Measurements from ENCODE around the gene SMPD3. TPM values are rescaled to one million over a fixed set of nuclear protein-coding genes. Genes with fewer than 3 reads are reported as not detected.

SMPD3 gene
- total RNA-seq, 1 experiment from 2014 or later = 0.89 TPM

DNA sequence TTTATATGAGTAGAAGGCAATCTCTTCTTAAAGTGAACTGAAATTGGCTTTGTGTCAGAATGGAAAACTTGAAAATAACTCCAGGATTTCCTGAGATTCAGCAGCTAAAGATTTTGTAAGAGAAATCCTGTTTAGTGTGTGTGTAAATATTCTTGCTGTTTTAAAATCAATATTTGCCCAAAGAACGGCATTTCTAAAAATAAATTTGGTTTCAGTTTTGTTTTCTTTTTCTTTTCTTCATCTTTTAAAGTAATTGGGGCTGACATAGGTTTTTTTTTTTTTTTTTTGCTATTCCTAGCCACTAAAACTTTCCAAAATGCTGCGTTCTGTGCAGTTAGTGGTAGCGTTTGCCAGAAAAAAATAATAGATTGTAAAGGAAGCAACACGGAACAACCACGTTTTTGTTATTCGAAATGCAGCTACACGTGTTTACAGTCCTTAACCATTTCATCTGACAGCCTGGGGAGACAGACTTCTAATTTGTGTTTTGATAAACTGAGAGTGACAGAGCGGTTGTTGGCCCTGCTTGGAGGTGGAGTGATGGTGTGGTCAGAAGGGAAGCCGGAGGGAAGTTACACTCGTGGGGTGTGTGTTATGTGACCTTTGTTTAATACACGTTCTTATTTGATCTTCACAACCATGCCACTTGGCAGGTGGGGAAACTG, 21.6 kb upstream of the SMPD3 start:
- no peak overlapping the region for H3K9ac ChIP-seq (ENCODE audit: low read length)
- POLR2A ChIA-PET = interaction anchor here (0.7 kb wide), 1 partner anchor 218 kb away, joined by 3 read pairs; no protein-coding TSS in a partner anchor
- H3K4me2 ChIP-seq (ENCODE audit: low read length) = no peak overlapping the region

DNA sequence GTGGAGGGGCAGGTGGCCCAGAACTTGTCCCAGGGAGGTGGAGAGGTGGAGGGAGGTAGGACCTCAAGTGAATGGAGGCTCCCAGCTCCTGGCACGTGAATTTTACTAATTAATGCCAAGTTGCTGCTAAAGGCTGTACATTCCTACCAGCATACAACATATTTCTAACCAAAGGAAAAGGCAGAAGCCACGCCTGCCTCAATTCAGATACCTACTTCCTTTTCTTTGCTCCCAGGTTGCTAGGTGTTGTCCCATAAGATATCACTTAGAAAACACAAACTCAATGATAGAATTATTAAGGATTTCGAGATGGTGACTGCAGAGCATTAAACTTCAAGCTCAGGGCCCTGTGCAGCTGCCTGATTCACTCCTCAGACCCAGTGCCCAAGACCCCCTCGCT, 20.5 kb upstream of the SMPD3 start:
- Histone ChIP-seq H3K4me2 (ENCODE audit: low read length) (no peak overlapping the region), H3K9me2 (ENCODE audit: insufficient read depth) (no peaks in the 10 kb centered on the region), H2AFZ (ENCODE audit: low read depth, low read length, poor library complexity, severe bottlenecking) (no peak overlapping the region), H3K79me2 (ENCODE audit: insufficient read depth, low read length) (no peaks in the 10 kb centered on the region), H3K4me3 (replicated peaks in 1 of 2; ENCODE audit: low read depth in 1 of 2, low read length in 2 of 2) (no peak overlapping the region), H3K9me3 (ENCODE audit: control insufficient read depth in 1 of 2, insufficient read depth in 1 of 2, low read depth in 1 of 2, low read length in 2 of 2) (no peaks in the 10 kb centered on the region), H3K36me3 (ENCODE audit: control insufficient read depth in 1 of 2, insufficient read depth in 2 of 2, low read length in 2 of 2) (no peaks in the 10 kb centered on the region), H3K27me3 (ENCODE audit: insufficient read depth, low read length) (peaks cover 8% of the 10 kb centered on the region; the same call in 1 of the 2 replicates), H3K9ac (ENCODE audit: low read length) (no peak overlapping the region), H3K4me1 (ENCODE audit: control insufficient read depth in 1 of 2, insufficient read depth in 2 of 2, low read length in 2 of 2) (no peaks in the 10 kb centered on the region), H3K27ac (ENCODE audit: low read depth, low read length) (no peak overlapping the region), H4K20me1 (ENCODE audit: insufficient read depth) (no peaks in the 10 kb centered on the region)
- ATAC-seq = no peak
- CTCF ChIA-PET = no interaction called here
- intact Hi-C loops (cut with micrococcal nuclease) = no loop called here
- POLR2A ChIA-PET = no interaction called here
- TF ChIP-seq YY1 (IDR thresholded peaks at IDR 0.05; ENCODE audit: extremely low read depth, insufficient replicate concordance, low read depth, low read length) = no peak
- TF ChIP-seq EGR1 (IDR thresholded peaks at IDR 0.05; ENCODE audit: low read depth) = no peak
- no peak for TF ChIP-seq ATF3 (IDR thresholded peaks at IDR 0.05)
- TF ChIP-seq FOSL1 (IDR thresholded peaks at IDR 0.05; ENCODE audit: low read depth) = no peak
- no peak for TF ChIP-seq TCF7L2 (IDR thresholded peaks at IDR 0.05; ENCODE audit: borderline replicate concordance, extremely low read depth, insufficient read depth, insufficient read length)
- RAD21 ChIA-PET (ENCODE audit: low non-redundant PET in 1 of 2, low total read pairs in 2 of 2, uncharacterized antibody in 2 of 2, unreplicated experiment in 2 of 2) = interaction anchor here in 1 of 2 experiments (0.5 kb wide), 1 partner anchor 376 kb away, joined by 4 read pairs; no protein-coding TSS in a partner anchor
- BruUV-seq (replicated peaks) = no TSS peak
- no peak for DNase-seq (ENCODE audit: low read depth, low spot score)

More for the DNA sequence above, 21.6 kb upstream of the SMPD3 start:
- Histone ChIP-seq H3K27me3 (ENCODE audit: insufficient read depth, low read length) (peaks cover 8% of the 10 kb centered on the region; the same call in 1 of the 2 replicates), H4K20me1 (ENCODE audit: insufficient read depth) (no peaks in the 10 kb centered on the region), H3K4me1 (ENCODE audit: control insufficient read depth in 1 of 2, insufficient read depth in 2 of 2, low read length in 2 of 2) (peaks cover 0 to 3% of the 10 kb centered on the region in 2 experiments; a peak in 2 of 4 replicates), H3K4me3 (replicated peaks in 1 of 2; ENCODE audit: low read depth in 1 of 2, low read length in 2 of 2) (no peak overlapping the region), H3K27ac (ENCODE audit: low read depth, low read length) (no peak overlapping the region), H3K79me2 (ENCODE audit: insufficient read depth, low read length) (no peaks in the 10 kb centered on the region), H3K9me3 (ENCODE audit: control insufficient read depth in 1 of 2, insufficient read depth in 1 of 2, low read depth in 1 of 2, low read length in 2 of 2) (no peaks in the 10 kb centered on the region), H3K36me3 (ENCODE audit: control insufficient read depth in 1 of 2, insufficient read depth in 2 of 2, low read length in 2 of 2) (no peaks in the 10 kb centered on the region), H3K9me2 (ENCODE audit: insufficient read depth) (no peaks in the 10 kb centered on the region), H2AFZ (ENCODE audit: low read depth, low read length, poor library complexity, severe bottlenecking) (no peak overlapping the region)
- intact Hi-C loops (cut with micrococcal nuclease) = no loop called here
- no TSS peak for BruUV-seq (replicated peaks)
- DNase-seq (ENCODE audit: low read depth, low spot score) = no peak
- TF ChIP-seq SIN3A (IDR thresholded peaks at IDR 0.05; ENCODE audit: low read depth) (no peak), CTCF (IDR thresholded peaks at IDR 0.05 in 2 of 3, conservative IDR thresholded peaks at IDR 0.05 in 1 of 3; ENCODE audit: borderline replicate concordance in 1 of 3, insufficient read depth in 1 of 3, low read depth in 2 of 3, low read length in 2 of 3) (no peak)
- no peak for ATAC-seq
- RAD21 ChIA-PET (ENCODE audit: low non-redundant PET in 1 of 2, low total read pairs in 2 of 2, uncharacterized antibody in 2 of 2, unreplicated experiment in 2 of 2) = no interaction called here
- CTCF ChIA-PET = no interaction called here

Data from HCT116 (cell line).